Osteoblast (primary cell): Measurements from ENCODE around the gene MAML2. TPM values are rescaled to one million over a fixed set of nuclear protein-coding genes. Genes with fewer than 3 reads are reported as not detected.

ENCODE experiments used
- DNase-seq: peaks from one replicate; pipeline ENCODE4 v3.0.0; 2011; ENCODE audit warnings: low spot score, mixed read lengths; ENCODE audit not compliant: insufficient read length; ENCODE audit errors: missing footprints
- H2AFZ ChIP-seq: 2 replicates; pipeline ENCODE4 v1.6.0; 2011; ENCODE audit warnings: mild to moderate bottlenecking, low read length
- H3K27ac ChIP-seq: 2 replicates; pipeline ENCODE4 v1.5.1; 2011; ENCODE audit warnings: mild to moderate bottlenecking, low read depth, low read length, moderate library complexity
- H3K27me3 ChIP-seq: 2 replicates; pipeline ENCODE4 v1.6.0; 2012; ENCODE audit warnings: mild to moderate bottlenecking, control low read depth, inconsistent platforms, low read length, moderate library complexity; ENCODE audit not compliant: insufficient read depth
- H3K36me3 ChIP-seq: 2 replicates; pipeline ENCODE4 v1.5.1; 2011; ENCODE audit warnings: mild to moderate bottlenecking, low read length, control low read depth, moderate library complexity; ENCODE audit not compliant: insufficient read depth
- H3K4me1 ChIP-seq: 2 replicates; pipeline ENCODE4 v1.5.1; 2011; ENCODE audit warnings: mild to moderate bottlenecking, low read length, control low read depth, moderate library complexity; ENCODE audit not compliant: insufficient read depth
- H3K4me2 ChIP-seq: 2 replicates; pipeline ENCODE4 v1.6.0; 2011; ENCODE audit warnings: mild to moderate bottlenecking, low read length; ENCODE audit not compliant: insufficient read depth
- H3K4me3 ChIP-seq: fragments of 200-600 bp; sonication (generic); 3 replicates; pipeline ENCODE4 v1.5.1; 2012; ENCODE audit warnings: mild to moderate bottlenecking, low read length, inconsistent platforms; ENCODE audit not compliant: insufficient read depth
- H3K79me2 ChIP-seq: 2 replicates; pipeline ENCODE4 v1.6.0; 2012; ENCODE audit warnings: mild to moderate bottlenecking, low read length, control low read depth, inconsistent platforms; ENCODE audit not compliant: insufficient read depth
- H3K9me3 ChIP-seq: 2 replicates; pipeline ENCODE4 v1.5.1; 2011; ENCODE audit warnings: low read depth, low read length, control low read depth
- H4K20me1 ChIP-seq: 2 replicates; pipeline ENCODE4 v1.6.0; 2012; ENCODE audit warnings: mild to moderate bottlenecking, low read length, control low read depth; ENCODE audit not compliant: insufficient read depth
- CTCF ChIP-seq: IDR thresholded peaks from 2 replicates; pipeline ENCODE4 v1.5.1; 2011; ENCODE audit warnings: mild to moderate bottlenecking, low read depth, low read length, moderate library complexity; ENCODE audit errors: extremely low read depth
- total RNA-seq: library from RNA; depleted of rRNA; stranded (reverse); fragments of >200 nt; gene quantifications from 2 replicates; pipeline ENCODE4 v1.2.3, GENCODE V29; 2012

MAML2 gene
- total RNA-seq, 1 donor: 17.4 TPM

- Histone ChIP-seq H3K79me2 (peaks cover 90% of the 10 kb centered on the region), H3K4me1 (peaks cover 45% of the 10 kb centered on the region), H3K36me3 (no peaks in the 10 kb centered on the region), H3K4me3 (no peak overlapping the region), H3K27me3 (no peaks in the 10 kb centered on the region), H3K4me2 (no peak overlapping the region), H3K27ac (peak overlapping the region; percentile 8), H2AFZ (no peak overlapping the region), H4K20me1 (peaks cover 3% of the 10 kb centered on the region), H3K9me3 (no peaks in the 10 kb centered on the region)
- no peak for DNase-seq
- no peak for TF ChIP-seq CTCF
Measured at GRCh38 chr11:96237766-96238266, 105.2 kb downstream of the MAML2 start.

- no peak for DNase-seq
- H3K27ac ChIP-seq: peak overlapping the region; percentile 60
- H3K36me3 ChIP-seq: no peaks in the 10 kb centered on the region
- H3K4me2 ChIP-seq: peak overlapping the region; percentile 60
- H3K9me3 ChIP-seq: no peaks in the 10 kb centered on the region
- peaks cover 89% of the 10 kb centered on the region for H3K79me2 ChIP-seq
- no peak overlapping the region for H2AFZ ChIP-seq
- H4K20me1 ChIP-seq: no peaks in the 10 kb centered on the region
- H3K4me1 ChIP-seq: peaks cover 34% of the 10 kb centered on the region
- H3K4me3 ChIP-seq: peak overlapping the region; percentile 2
- H3K27me3 ChIP-seq: no peaks in the 10 kb centered on the region
- no peak for TF ChIP-seq CTCF
Measured at GRCh38 chr11:96235751-96236150, 107.2 kb downstream of the MAML2 start.

- peaks cover 89% of the 10 kb centered on the region for H3K79me2 ChIP-seq
- H3K27ac ChIP-seq: peak overlapping the region; percentile 60
- peak overlapping the region; percentile 60 for H3K4me2 ChIP-seq
- H4K20me1 ChIP-seq: no peaks in the 10 kb centered on the region
- H3K9me3 ChIP-seq: no peaks in the 10 kb centered on the region
- TF ChIP-seq CTCF: no peak
- no peak overlapping the region for H2AFZ ChIP-seq
- H3K36me3 ChIP-seq: no peaks in the 10 kb centered on the region
- DNase-seq: peak; percentile 80
- H3K27me3 ChIP-seq: no peaks in the 10 kb centered on the region
- peaks cover 35% of the 10 kb centered on the region for H3K4me1 ChIP-seq
- H3K4me3 ChIP-seq: no peak overlapping the region
Measured at GRCh38 chr11:96234866-96235441, 108.0 kb downstream of the MAML2 start.

- DNase-seq: no peak
- no peaks in the 10 kb centered on the region for H3K36me3 ChIP-seq
- H3K4me1 ChIP-seq: peaks cover 50% of the 10 kb centered on the region
- no peak overlapping the region for H3K4me3 ChIP-seq
- H3K27ac ChIP-seq: no peak overlapping the region
- no peak for TF ChIP-seq CTCF
- H4K20me1 ChIP-seq: no peaks in the 10 kb centered on the region
- no peaks in the 10 kb centered on the region for H3K27me3 ChIP-seq
- H2AFZ ChIP-seq: no peak overlapping the region
- no peak overlapping the region for H3K4me2 ChIP-seq
- no peaks in the 10 kb centered on the region for H3K9me3 ChIP-seq
- peaks cover 70% of the 10 kb centered on the region for H3K79me2 ChIP-seq
Measured at GRCh38 chr11:96232132-96232531, 110.9 kb downstream of the MAML2 start.
